Stimulated activated CD8-positive, alpha-beta memory T cell treated with anti-CD3 and anti-CD28 coated beads, Interleukin-7, amount 100 ng/mL, for 48 hours (primary cell): Measurements from ENCODE around the gene ALKBH1.
"Not testable (repeated sequence)": the region's sequence is repeated elsewhere in the genome, so short reads cannot be mapped to it uniquely, and the experiment has no call there.

Experiments used
- DNase-seq, 2 donors: peaks; one replicate each; pipeline ENCODE4 v3.0.0-alpha.2; 2020; ENCODE audit warnings: low read depth in 1 of 2; ENCODE audit errors: extremely low read depth in 1 of 2

Gene ALKBH1

DNA sequence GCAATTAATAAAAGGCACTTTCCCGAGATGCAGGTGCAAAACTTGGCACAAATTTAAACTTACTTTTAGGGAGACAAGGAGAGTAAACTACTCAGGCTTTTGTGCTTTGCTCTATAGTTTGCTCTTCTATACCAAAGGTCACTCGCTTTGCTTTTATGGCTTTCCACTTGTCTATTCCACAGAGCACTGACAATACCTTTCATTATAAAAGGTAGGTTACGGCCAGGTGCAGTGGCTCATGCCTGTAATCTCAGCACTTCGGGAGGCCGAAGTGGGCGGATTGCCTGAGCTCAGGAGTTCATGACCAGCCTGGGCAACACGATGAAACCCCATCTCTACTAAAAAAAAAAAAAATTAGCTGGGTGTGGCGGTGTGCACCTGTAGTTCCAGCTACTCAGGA, 32.9 kb downstream of the ALKBH1 start:
- DNase-seq, result no peak

GRCh38 chr14:77673193-77673592, 34.6 kb downstream of the ALKBH1 start:
- DNase-seq, result no peak

GRCh38 chr14:77667331-77667730, 40.5 kb downstream of the ALKBH1 start:
- DNase-seq, result no peak

- DNase-seq, result no peak
Observed at GRCh38 chr14:77663293-77663692, 44.5 kb downstream of the ALKBH1 start.

DNA sequence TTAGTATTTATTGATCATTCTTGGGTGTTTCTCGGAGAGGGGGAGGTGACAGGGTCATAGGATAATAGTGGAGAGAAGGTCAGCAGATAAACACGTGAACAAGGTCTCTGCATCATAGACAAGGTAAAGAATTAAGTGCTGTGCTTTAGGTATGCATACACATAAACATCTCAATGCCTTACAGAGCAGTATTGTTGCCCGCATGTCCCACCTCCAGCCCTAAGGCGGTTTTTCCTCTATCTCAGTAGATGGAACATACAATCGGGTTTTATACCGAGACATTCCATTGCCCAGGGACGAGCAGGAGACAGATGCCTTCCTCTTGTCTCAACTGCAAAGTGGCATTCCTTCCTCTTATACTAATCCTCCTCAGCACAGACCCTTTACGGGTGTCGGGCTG, 46.3 kb downstream of the ALKBH1 start:
- DNase-seq, result not testable (repeated sequence)

DNA sequence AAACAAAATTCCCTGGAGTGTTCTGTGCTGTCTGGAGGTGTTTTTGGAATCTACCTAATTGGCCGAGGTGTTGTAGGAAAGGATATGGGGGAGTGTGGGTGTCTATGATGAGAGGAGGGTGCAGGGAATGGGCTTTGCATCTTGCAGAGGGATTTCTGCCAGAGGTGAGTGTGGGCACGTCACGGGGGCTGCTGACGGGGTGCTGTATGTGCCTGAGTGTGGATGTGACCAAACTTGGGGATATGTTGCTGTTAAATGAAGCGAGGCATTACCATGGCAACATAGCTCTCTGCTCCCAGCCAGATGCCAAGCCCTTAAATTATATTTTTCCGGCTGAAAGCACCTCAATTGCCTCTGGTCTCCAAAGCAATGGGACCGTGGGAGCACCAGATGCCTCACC, 47.1 kb downstream of the ALKBH1 start:
- DNase-seq, result no peak

DNA sequence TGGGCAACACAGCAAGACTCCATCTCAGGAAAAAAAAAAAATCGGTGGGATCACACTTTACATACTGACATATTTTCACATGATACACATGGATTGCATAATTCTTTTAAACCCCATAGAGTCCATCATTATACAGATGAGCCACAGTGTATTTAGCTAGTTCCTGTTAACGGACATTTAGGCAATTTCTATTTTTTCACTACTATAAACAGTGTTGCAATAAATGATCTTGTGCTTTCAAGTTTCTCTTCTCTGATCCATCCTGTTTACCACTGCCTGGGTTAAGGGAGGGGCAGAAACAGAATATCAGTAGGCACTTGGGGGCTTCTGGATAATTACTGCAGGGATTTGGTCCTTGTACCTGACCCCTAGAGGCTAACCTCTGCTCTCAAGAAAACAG, 48.0 kb downstream of the ALKBH1 start:
- no peak for DNase-seq

- no peak for DNase-seq
Observed at GRCh38 chr14:77657280-77657679, 50.5 kb downstream of the ALKBH1 start.

DNA sequence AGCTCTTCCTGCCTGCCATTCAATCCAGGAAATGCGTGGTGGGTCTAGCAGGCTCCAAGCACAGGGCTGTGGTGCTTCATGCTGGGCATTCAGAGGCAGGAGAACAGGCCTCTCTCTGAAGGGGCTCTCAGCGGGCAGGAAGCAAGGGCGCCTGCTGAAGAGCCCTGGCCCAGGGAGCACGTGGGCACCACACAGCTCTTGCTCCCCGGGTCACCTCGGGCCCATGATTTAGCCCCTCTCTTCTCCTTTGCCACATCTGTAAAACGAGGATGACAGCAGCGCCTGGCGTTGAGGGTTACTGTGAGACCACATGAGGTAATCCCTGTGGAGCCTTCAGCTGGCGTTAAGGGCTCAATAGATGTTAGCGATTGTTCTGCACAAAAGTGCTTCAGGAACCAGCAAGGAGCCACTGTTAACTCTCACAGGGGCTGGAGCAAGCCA, 53.8 kb downstream of the ALKBH1 start:
- DNase-seq, result no peak

DNA sequence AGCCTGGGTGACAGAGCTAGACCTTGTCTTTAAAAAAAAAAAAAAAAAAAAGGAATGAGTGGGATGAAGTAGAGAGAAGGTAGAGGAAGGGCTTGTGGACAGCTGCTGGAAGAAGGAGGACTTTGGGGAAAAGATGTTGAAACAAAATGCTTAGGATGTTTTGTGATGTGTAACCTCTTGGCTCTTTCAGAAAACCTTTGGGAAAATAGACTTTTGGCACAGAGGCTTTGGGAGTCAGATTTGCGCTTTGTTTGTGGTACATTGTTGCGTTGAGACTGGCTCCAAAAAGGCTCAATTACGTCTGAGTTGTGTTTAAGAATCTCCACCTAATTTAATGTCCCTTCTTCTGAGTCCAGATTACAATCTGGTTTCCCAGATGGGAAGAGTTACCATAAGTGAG, 58.5 kb downstream of the ALKBH1 start:
- no peak for DNase-seq

- no peak for DNase-seq
Observed at GRCh38 chr14:77648520-77649200, 59.2 kb downstream of the ALKBH1 start.

- no peak for DNase-seq
Observed at GRCh38 chr14:77647853-77648252, 60.0 kb downstream of the ALKBH1 start.

- DNase-seq, result no peak
Observed at GRCh38 chr14:77646907-77647306, 60.9 kb downstream of the ALKBH1 start.

DNA sequence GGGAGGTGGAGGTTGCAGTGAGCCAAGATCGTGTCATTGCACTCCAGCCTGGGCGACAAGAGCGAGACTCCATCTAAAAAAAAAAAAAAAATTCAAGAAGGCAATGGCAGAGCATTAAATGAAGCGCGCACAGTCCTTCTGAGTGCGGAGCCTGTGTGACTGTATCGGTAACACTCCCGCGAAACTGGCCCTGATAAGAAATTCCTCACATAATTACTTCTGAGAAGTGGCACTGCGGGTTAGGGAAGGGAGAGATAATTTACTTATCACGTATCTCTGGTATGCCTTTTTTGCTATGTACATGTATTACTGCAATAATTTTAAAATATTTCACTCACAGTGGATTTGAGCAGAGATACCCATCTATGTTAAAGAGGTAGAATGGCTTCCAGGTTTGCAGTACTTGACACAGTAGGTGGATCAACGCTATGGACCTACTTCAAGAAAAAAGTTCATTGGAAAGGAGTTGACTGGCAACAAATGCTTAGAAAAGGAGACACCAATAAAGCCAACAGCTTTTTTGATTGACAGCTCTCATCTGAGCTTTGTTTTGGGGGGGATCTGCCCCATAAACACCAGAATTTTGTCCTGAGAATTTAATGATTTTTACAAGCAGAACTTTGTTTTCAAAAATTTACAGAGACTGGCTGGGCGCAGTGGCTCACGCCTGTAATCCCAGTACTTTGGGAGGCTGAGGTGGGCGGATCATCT, 62.1 kb downstream of the ALKBH1 start:
- no peak for DNase-seq

- DNase-seq, result no peak
Observed at GRCh38 chr14:77642407-77642806, 65.4 kb downstream of the ALKBH1 start.

- peak; percentile 49 to 63 for DNase-seq
Observed at GRCh38 chr14:77641534-77642341, 66.1 kb downstream of the ALKBH1 start.

- DNase-seq, result no peak
Observed at GRCh38 chr14:77640756-77641533, 66.9 kb downstream of the ALKBH1 start.

DNA sequence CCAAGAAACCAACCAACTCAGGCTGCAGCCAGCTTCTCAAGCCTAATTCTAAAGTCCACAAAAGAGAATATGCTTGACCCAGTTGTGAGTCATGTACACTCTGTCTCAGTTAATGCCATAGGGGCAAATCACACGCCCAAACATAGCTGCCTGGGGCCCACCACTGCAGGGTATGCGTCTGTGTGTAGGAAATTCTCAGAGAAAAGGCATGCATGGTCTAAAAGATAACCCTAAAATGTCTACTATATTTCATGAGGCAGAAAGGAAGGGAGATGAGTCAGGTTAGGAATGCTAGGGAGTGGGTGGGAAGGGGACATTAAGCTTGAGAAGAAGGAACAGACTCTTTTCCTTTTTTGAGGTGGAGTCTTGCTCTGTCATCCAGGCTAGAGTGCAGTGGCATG, 69.1 kb downstream of the ALKBH1 start:
- DNase-seq, result no peak

- not testable (repeated sequence) for DNase-seq
Observed at GRCh38 chr14:77635869-77636268, 72.0 kb downstream of the ALKBH1 start.

- not testable (repeated sequence) for DNase-seq
Observed at GRCh38 chr14:77635466-77635865, 72.4 kb downstream of the ALKBH1 start.

GRCh38 chr14:77630111-77630510, 77.7 kb downstream of the ALKBH1 start:
- no peak for DNase-seq
